Activated gamma-delta T cell (primary cell): ENCODE data around the gene LSP1.

Experiments used
- DNase-seq: peaks from one replicate; lab custom pipeline; 2025; lab: John Stamatoyannopoulos, UW

The LSP1 gene

GRCh38 chr11:1889941-1890855 is 37.3 kb downstream of the LSP1 start:
- DNase-seq = no peak

- DNase-seq = no peak
These were observed 38.3 kb downstream of the LSP1 start for GRCh38 chr11:1890856-1891830.

GRCh38 chr11:1891831-1892115 is 38.9 kb downstream of the LSP1 start, which contains the start of gene PRR33:
TSS of gene PRR33 (minus strand) at chr11:1891895. CDS start at chr11:1890584, 1,311 bp downstream.
- no peak for DNase-seq

- DNase-seq = no peak
These were observed 39.2 kb downstream of the LSP1 start for GRCh38 chr11:1892116-1892515.

- DNase-seq = no peak
These were observed 39.7 kb downstream of the LSP1 start for GRCh38 chr11:1892558-1892957.

GRCh38 chr11:1893581-1894359 is 40.9 kb downstream of the LSP1 start:
- DNase-seq = no peak

GRCh38 chr11:1894759-1895158 is 41.9 kb downstream of the LSP1 start:
- DNase-seq = no peak

- no peak for DNase-seq
These were observed 43.6 kb downstream of the LSP1 start for GRCh38 chr11:1896468-1896867.

GRCh38 chr11:1896923-1897322 is 44.0 kb downstream of the LSP1 start:
- DNase-seq = no peak

- DNase-seq = no peak
These were observed 46.2 kb downstream of the LSP1 start for GRCh38 chr11:1899090-1899489.

GRCh38 chr11:1899686-1900085 is 46.8 kb downstream of the LSP1 start:
- no peak for DNase-seq

- DNase-seq = no peak
These were observed 53.3 kb downstream of the LSP1 start for GRCh38 chr11:1906181-1906580.

GRCh38 chr11:1906611-1907423 is 53.9 kb downstream of the LSP1 start:
- DNase-seq = no peak

GRCh38 chr11:1908618-1909017 is 55.7 kb downstream of the LSP1 start:
- DNase-seq = no peak

GRCh38 chr11:1909524-1909923 is 56.6 kb downstream of the LSP1 start:
- no peak for DNase-seq

- DNase-seq = no peak
These were observed 59.5 kb downstream of the LSP1 start for GRCh38 chr11:1912289-1912878.

GRCh38 chr11:1913271-1914060 is 60.6 kb downstream of the LSP1 start:
- DNase-seq = no peak

GRCh38 chr11:1915795-1916131 is 62.9 kb downstream of the LSP1 start:
- no peak for DNase-seq

GRCh38 chr11:1916132-1916985 is 63.5 kb downstream of the LSP1 start:
- no peak for DNase-seq
